SKM-1 treated with dmso at 0.1 percent for 144 hours (cell line): ENCODE data around the gene AUTS2.

Experiments used
- DNase-seq: peaks from one replicate; lab custom pipeline; 2025; ENCODE audit not compliant: unreplicated experiment; lab: John Stamatoyannopoulos, UW

The AUTS2 gene

GRCh38 chr7:69922026-69922803 lies 323.9 kb downstream of the AUTS2 start:
- no peak for DNase-seq

- no peak for DNase-seq
Measured at GRCh38 chr7:69927461-69927860, 329.2 kb downstream of the AUTS2 start.

- DNase-seq, result no peak
Measured at GRCh38 chr7:69928621-69929020, 330.3 kb downstream of the AUTS2 start.

- DNase-seq, result no peak
Measured at GRCh38 chr7:69929622-69930021, 331.3 kb downstream of the AUTS2 start.

- no peak for DNase-seq
Measured at GRCh38 chr7:69932034-69932628, 333.9 kb downstream of the AUTS2 start.

DNA sequence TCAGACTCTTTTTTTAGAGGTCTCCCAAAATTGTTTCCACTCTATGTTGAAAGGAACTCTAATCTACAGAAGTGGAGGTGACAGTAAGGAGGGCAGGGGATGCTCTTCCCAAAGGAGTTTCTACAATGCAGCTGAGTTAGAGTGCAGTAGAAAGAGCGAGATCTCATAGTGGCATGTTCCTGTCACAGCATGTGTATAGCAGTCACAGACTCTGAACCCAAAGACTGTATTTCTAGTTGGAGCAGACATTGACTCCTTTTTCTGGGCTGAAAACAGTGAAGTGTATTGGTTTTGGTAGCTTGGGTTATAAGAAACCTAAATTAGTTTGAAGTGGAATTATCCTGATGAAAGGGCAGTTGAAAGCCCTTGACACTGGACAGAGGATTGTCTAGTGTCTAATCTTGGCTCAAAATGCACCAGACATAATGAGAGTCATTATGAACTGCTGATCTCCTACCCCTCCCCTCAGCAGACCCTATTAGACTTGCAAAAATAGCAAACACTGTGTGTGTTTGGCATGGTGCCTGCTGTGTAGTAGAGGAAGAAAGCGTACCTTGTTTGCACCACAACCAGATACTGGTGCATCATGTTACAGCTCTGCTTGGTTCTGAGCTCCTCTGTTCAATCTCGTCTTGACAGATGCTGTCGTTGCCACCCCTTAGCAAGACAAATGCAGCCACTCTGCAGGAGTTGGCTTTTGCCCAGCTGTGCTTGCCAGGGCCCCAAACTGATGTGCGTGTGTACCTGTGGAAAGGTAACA lies 336.0 kb downstream of the AUTS2 start:
- DNase-seq, result no peak

GRCh38 chr7:69935107-69935506 lies 336.8 kb downstream of the AUTS2 start:
- DNase-seq, result no peak

DNA sequence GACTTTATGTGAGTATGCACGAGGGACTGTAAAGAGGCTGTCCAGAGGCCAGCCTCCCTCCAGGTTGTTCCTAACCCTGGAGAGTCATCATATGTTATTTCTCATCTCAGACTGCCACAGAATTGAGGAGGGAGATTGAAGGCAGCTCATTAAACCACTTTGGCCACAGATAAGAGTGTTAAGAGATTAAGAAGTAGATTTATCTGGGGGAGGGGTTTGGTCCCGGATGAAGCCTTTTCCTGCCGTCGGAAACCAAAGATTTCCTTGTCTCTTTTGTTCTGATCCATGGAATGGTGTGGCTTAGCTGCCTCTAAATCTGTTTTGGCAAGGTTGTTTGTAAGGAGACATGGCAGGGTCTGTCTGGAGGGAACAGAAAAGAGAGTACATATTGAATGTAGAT lies 338.8 kb downstream of the AUTS2 start:
- DNase-seq, result no peak

DNA sequence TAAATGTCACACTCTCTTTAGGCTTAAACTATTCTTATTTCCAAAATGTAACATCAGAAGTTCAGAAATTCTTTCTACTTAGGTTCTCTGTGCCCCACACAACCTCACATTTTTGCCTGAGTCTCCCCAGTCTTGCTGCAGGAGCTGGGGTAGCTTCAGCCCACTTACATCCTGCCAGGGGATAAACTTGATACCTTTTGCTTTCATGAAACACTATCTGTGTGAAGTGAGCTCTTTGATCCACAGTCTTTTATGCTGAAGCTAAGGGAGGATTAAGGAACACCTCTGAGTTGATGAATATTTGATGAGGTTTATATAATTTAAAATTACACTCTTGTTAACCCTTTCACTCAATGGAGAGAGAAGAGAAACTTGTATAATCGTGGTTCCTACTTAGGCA lies 341.0 kb downstream of the AUTS2 start:
- no peak for DNase-seq

DNA sequence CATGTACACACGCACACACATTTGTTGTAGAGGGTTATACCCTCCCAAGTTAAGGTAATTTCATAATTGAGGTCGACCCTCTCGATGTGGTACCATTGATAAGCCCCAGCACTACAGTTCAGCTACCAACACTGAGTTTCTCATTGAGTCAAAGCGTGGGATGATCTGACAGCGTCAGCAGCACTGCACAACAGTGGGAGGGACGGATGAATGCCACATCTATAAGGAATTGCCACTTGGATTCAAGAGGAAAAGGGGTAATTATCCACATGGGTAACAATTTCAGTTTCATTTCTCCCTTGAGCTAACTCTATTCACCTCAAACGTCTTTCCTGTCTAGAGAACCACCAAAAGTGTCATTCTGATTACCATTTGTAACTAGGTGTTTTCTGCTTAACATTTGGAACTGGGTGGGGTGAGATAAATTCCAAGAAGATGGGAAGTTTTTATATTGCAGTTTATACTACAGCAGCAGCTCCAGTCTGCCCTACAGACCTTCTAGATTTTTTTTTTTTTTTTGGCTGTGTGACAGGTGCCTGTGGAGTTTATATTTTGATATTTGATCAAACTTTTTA lies 342.9 kb downstream of the AUTS2 start:
- DNase-seq, result no peak

DNA sequence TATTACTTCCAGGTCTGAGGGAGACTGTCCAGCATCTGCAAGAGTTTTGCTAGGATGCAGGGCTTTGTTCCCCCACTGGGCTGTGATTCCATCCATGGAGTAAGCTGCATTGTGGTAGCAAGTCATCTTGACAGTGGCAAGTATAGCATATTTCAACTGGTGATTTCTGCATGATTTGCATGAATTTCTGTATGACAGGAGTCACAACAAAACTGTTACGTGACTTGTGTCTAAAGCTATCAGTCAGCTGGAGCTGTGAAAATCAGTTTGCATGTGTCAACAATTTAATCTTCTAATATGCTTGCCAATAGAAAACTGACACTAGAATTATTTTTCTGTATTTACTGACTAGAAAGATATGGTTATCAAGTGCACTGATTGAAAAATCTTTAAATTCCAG lies 344.3 kb downstream of the AUTS2 start:
- no peak for DNase-seq

DNA sequence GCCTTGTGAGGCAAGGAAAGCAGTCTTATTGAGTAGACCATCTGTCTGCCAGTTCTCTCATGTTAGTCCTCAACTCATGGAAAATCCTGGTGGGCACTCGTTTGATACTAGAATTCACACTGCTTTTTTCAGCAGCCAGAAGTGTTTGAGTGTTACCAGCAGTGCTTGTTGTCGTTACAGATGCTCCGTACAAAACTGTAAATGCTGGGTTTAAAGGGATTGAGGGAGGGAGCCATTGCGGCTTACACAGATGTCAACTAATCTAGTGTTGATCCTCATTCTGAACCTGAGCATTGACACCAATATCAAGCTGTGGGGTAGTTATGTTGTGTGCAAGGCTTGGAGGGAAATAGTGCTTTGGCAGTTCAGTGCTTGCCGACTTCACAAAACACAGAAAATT lies 348.6 kb downstream of the AUTS2 start:
- no peak for DNase-seq

GRCh38 chr7:69947998-69948397 lies 349.7 kb downstream of the AUTS2 start:
- no peak for DNase-seq

DNA sequence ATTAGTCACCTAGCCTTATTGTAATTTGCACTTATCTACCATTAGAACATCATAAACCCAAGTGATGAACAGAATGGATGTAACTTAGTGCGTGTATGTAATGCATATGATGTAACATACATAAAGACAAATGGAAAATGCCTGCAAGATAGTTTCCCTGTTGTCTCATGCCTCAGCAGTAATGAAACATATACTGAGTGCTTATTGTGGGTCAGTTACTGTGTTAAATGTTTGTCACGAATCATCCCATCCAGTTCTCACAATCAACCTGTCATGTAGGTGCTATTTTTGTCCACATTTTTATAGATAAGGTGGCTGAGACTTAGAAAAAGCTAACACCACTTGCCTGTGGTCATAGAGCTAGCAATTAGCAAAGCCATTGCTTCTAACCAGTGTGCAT lies 350.8 kb downstream of the AUTS2 start:
- DNase-seq, result no peak

GRCh38 chr7:69951458-69951857 lies 353.2 kb downstream of the AUTS2 start:
- DNase-seq, result no peak

GRCh38 chr7:69953136-69954067 lies 355.1 kb downstream of the AUTS2 start:
- DNase-seq, result no peak

DNA sequence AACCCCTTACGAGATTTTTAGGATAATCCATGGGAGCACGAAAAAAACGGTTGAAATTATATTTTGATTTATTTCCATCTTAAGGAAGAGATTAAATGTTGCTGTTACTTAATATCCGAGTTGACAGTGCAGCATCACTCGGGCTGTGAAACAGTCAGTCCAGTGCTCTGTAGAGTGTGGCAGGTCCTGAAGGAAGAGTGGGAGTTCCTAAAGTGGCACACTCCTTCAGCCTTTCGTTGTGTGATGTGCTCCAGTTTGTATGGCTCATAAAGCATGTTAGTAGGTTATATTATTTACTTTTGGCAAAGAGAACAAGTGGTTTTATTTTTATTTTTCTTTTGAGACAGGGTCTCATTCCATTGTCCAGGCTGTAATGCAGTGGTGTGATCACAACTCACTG lies 358.3 kb downstream of the AUTS2 start:
- DNase-seq, result no peak

DNA sequence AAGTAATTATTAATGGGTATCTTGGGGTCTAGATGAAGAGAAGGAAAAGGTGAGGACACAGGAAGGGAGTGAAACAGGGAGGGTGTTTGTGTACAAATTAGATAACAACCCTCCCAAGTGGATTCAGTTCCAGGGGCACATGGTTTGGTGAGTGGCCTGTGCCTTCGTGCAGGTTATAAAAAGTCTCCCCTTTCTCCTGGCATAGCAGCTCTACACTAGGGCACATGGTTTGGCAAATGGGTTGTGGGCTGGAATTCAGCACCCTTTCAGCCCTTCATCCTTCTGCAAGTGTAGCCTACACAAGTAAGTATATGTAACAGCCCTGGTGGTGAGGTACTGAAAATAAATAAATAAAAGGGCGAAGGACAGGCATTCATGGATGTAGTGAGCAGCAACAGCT lies 359.4 kb downstream of the AUTS2 start:
- DNase-seq, result no peak

DNA sequence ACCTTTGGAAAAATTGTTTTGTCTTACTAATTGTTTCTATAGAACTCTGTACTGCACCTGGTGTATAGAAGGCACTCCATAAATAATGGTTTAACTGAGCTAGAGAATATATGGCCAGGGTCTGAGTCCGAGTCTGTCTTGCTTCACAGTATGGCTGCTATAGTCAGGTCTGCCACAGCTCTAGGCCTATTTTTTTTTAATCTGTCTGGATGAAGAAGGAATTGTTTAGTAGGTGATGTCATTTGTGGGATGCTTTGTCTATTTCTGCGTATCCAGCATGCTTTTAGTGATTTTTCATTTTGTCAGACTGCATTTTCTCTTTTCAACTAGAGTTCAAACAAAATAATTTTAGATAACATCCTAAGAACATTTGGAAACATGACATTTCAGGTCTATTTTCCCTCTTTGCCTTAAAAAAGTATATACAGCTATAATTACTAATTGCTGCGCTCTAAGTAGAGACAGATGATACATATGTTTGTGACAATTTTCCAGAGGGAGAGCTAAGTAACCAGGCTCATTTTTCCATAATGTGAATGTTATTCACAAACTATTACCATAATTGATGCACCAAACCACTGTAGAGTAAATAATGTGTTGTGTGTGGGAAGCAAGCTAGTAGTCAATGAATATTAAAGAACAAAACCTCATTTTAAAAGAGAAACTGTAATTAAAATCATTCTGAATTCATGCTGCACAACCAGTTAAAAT lies 361.7 kb downstream of the AUTS2 start:
- no peak for DNase-seq

GRCh38 chr7:69961436-69961835 lies 363.2 kb downstream of the AUTS2 start:
- DNase-seq, result no peak
